HepG2 (cell line): ENCODE results near the gene STIMATE. TPM values are rescaled to one million over a fixed set of nuclear protein-coding genes. Genes with fewer than 3 reads are reported as not detected.

Source experiments
- AKAP8 ChIP-seq: sonication (generic); formaldehyde crosslinking; IDR thresholded peaks from 2 replicates; pipeline ENCODE4 v1.5.1; 2020; ENCODE audit warnings: mild to moderate bottlenecking, missing genetic modification reagents
- ATF3 ChIP-seq: sonication (generic); formaldehyde crosslinking; IDR thresholded peaks from 2 replicates; pipeline ENCODE4 v1.4.0; 2020; ENCODE audit warnings: missing genetic modification reagents
- BRF2 ChIP-seq: sonication (generic); formaldehyde crosslinking; IDR thresholded peaks from 2 replicates; pipeline ENCODE4 v1.8.1; 2022; ENCODE audit warnings: mild to moderate bottlenecking, missing genetic modification reagents
- CREBL2 ChIP-seq: sonication (generic); formaldehyde crosslinking; IDR thresholded peaks from 2 replicates; pipeline ENCODE4 v1.8.1; 2023; ENCODE audit warnings: missing genetic modification reagents, mild to moderate bottlenecking, borderline replicate concordance
- FOSL2 ChIP-seq: sonication (generic); formaldehyde crosslinking; IDR thresholded peaks from 2 replicates; pipeline ENCODE4 v1.4.0; 2020; ENCODE audit warnings: missing genetic modification reagents
- GABPB1 ChIP-seq: IDR thresholded peaks from 2 replicates; pipeline ENCODE4 v1.6.1; 2016; ENCODE audit warnings: mild to moderate bottlenecking, missing genetic modification reagents, moderate library complexity, missing compliant biosample characterization
- GPN1 ChIP-seq: sonication (generic); formaldehyde crosslinking; IDR thresholded peaks from 2 replicates; pipeline ENCODE4 v1.5.1; 2020; ENCODE audit warnings: missing genetic modification reagents, borderline replicate concordance
- HMG20A ChIP-seq: IDR thresholded peaks from 2 replicates; pipeline ENCODE4 v1.6.1; 2016; ENCODE audit warnings: borderline replicate concordance
- MAFG ChIP-seq: sonication (generic); formaldehyde crosslinking; IDR thresholded peaks from 2 replicates; pipeline ENCODE4 v1.5.1; 2020; ENCODE audit warnings: mild to moderate bottlenecking, missing genetic modification reagents
- NFYB ChIP-seq: sonication (generic); formaldehyde crosslinking; IDR thresholded peaks from 2 replicates; pipeline ENCODE4 v1.4.0; 2020; ENCODE audit warnings: missing genetic modification reagents
- REL ChIP-seq: sonication (generic); formaldehyde crosslinking; conservative IDR thresholded peaks from 2 replicates; pipeline ENCODE4 v1.8.0; 2022; ENCODE audit warnings: mild to moderate bottlenecking, missing genetic modification reagents, moderate library complexity
- RFX5 ChIP-seq: IDR thresholded peaks from 2 replicates; pipeline ENCODE4 v1.6.1; 2011; ENCODE audit warnings: low read depth, low read length, improper control_type of control experiment
- SOX5 ChIP-seq: IDR thresholded peaks from 2 replicates; pipeline ENCODE4 v1.6.1; 2016; ENCODE audit warnings: borderline replicate concordance
- SRSF4 ChIP-seq: fragments of 200-400 bp; formaldehyde crosslinking; IDR thresholded peaks from one replicate; pipeline ENCODE4 v1.6.1; 2018; ENCODE audit warnings: mild to moderate bottlenecking, low read depth, low read length, moderate library complexity; ENCODE audit not compliant: poor library complexity, severe bottlenecking
- TOE1 ChIP-seq: sonication (generic); formaldehyde crosslinking; IDR thresholded peaks from 2 replicates; pipeline ENCODE4 v1.4.0; 2020; ENCODE audit warnings: mild to moderate bottlenecking, missing genetic modification reagents
- YY1 ChIP-seq: IDR thresholded peaks from 2 replicates; pipeline ENCODE4 v1.6.1; 2011; ENCODE audit warnings: low read length, low read depth, moderate library complexity, mild to moderate bottlenecking; ENCODE audit not compliant: insufficient read depth, insufficient replicate concordance
- ZBTB1 ChIP-seq: sonication (generic); formaldehyde crosslinking; IDR thresholded peaks from 2 replicates; pipeline ENCODE4 v1.4.0; 2020; ENCODE audit warnings: missing genetic modification reagents, borderline replicate concordance
- ZBTB49 ChIP-seq: sonication (generic); formaldehyde crosslinking; IDR thresholded peaks from 2 replicates; pipeline ENCODE4 v1.4.0; 2020; ENCODE audit warnings: missing genetic modification reagents, borderline replicate concordance
- ZEB1 ChIP-seq: IDR thresholded peaks from 2 replicates; pipeline ENCODE4 v1.6.1; 2012; ENCODE audit warnings: mild to moderate bottlenecking, low read depth, inconsistent platforms; ENCODE audit not compliant: insufficient replicate concordance
- ZFP36L2 ChIP-seq: sonication (generic); formaldehyde crosslinking; IDR thresholded peaks from 2 replicates; pipeline ENCODE4 v1.4.0; 2020; ENCODE audit warnings: missing genetic modification reagents
- ZFP62 ChIP-seq: sonication (generic); formaldehyde crosslinking; IDR thresholded peaks from 2 replicates; pipeline ENCODE4 v1.4.0; 2020; ENCODE audit warnings: missing genetic modification reagents
- ZMYM4 ChIP-seq: sonication (generic); formaldehyde crosslinking; IDR thresholded peaks from 2 replicates; pipeline ENCODE4 v1.8.1; 2023; ENCODE audit warnings: mild to moderate bottlenecking, missing genetic modification reagents
- ZNF143 ChIP-seq: sonication (generic); formaldehyde crosslinking; IDR thresholded peaks from 2 replicates; pipeline ENCODE4 v1.4.0; 2020; ENCODE audit warnings: missing genetic modification reagents
- ZNF274 ChIP-seq: sonication (generic); formaldehyde crosslinking; IDR thresholded peaks from 2 replicates; pipeline ENCODE4 v1.5.1; 2020; ENCODE audit warnings: mild to moderate bottlenecking, missing genetic modification reagents
- ZNF350 ChIP-seq: sonication (generic); formaldehyde crosslinking; IDR thresholded peaks from 2 replicates; pipeline ENCODE4 v1.4.0; 2020; ENCODE audit warnings: mild to moderate bottlenecking, low read depth, missing genetic modification reagents, borderline replicate concordance
- ZNF382 ChIP-seq: sonication (generic); formaldehyde crosslinking; IDR thresholded peaks from 2 replicates; pipeline ENCODE4 v1.5.0; 2020; ENCODE audit warnings: missing genetic modification reagents, mild to moderate bottlenecking, borderline replicate concordance
- ZNF605 ChIP-seq: sonication (generic); formaldehyde crosslinking; IDR thresholded peaks from 2 replicates; pipeline ENCODE4 v1.8.0; 2022; ENCODE audit warnings: mild to moderate bottlenecking, missing genetic modification reagents
- ZNF7 ChIP-seq: IDR thresholded peaks from 2 replicates; pipeline ENCODE4 v1.6.1; 2016; ENCODE audit warnings: missing biosample characterization, missing genetic modification reagents
- ZNF768 ChIP-seq: sonication (generic); formaldehyde crosslinking; IDR thresholded peaks from 2 replicates; pipeline ENCODE4 v1.4.0; 2020; ENCODE audit warnings: missing genetic modification reagents
- ZNF780A ChIP-seq: sonication (generic); formaldehyde crosslinking; IDR thresholded peaks from 2 replicates; pipeline ENCODE4 v1.8.0; 2022; ENCODE audit warnings: mild to moderate bottlenecking, missing genetic modification reagents, moderate library complexity
- polyA plus RNA-seq, 8 experiments: library from polyadenylated mRNA; depleted of rRNA in 3 of 8; stranded (reverse) in 7 of 8; unstranded in 1 of 8; fragments of >200 nt; fragmentation: Illumina TruSeq in 4 of 8; extraction: Trizol in 4 of 8; gene quantifications; 2 replicates each; pipeline versions ENCODE4 v1.2.1 to v1.2.3, GENCODE V29; 2011 to 2016; ENCODE audit warnings: low read depth in 4 of 8, missing spikeins in 1 of 8, mixed read lengths in 1 of 8; ENCODE audit not compliant: insufficient read depth in 1 of 8
- total RNA-seq, 5 experiments: library from RNA; depleted of rRNA; stranded (reverse); fragments of >200 nt; fragmentation: Illumina TruSeq; extraction: Trizol; gene quantifications; 2 replicates each; pipeline ENCODE4 v1.2.3, GENCODE V29; 2016; ENCODE audit warnings: low read depth in 1 of 5

STIMATE gene
- total and polyA plus RNA-seq, 2 of the 13 experiments (the other 11 are each of a cell fraction or from before 2014, with no cell fraction given), result 5.7 to 11.7 TPM

- TF ChIP-seq AKAP8 (CRISPR knock-in tag), result no peak
- no peak for TF ChIP-seq RFX5
- no peak for TF ChIP-seq NFYB (CRISPR knock-in tag)
- TF ChIP-seq CREBL2, result no peak
- TF ChIP-seq ZNF143 (CRISPR knock-in tag), result no peak
- TF ChIP-seq SRSF4, result no peak
- no peak for TF ChIP-seq ZBTB49
- no peak for TF ChIP-seq GPN1
- TF ChIP-seq ATF3 (CRISPR knock-in tag), result no peak
- TF ChIP-seq YY1, result no peak
- no peak for TF ChIP-seq ZNF7 (CRISPR knock-in tag)
- TF ChIP-seq ZFP36L2 (CRISPR knock-in tag), result no peak
- TF ChIP-seq ZNF382, result no peak
- no peak for TF ChIP-seq ZNF780A (CRISPR knock-in tag)
- no peak for TF ChIP-seq ZEB1
- no peak for TF ChIP-seq TOE1 (CRISPR knock-in tag)
- no peak for TF ChIP-seq ZNF274
- TF ChIP-seq ZNF768, result no peak
- TF ChIP-seq ZMYM4 (CRISPR knock-in tag), result 0 out of 2 replicates have a peak, but pooled peaks have one; percentile 39
- TF ChIP-seq SOX5 (CRISPR knock-in tag), result peak; percentile 78; the same call in 1 of the 2 replicates
- TF ChIP-seq ZFP62, result no peak
- no peak for TF ChIP-seq REL (CRISPR knock-in tag)
- 0 out of 2 replicates have a peak, but pooled peaks have one; percentile 48 for TF ChIP-seq ZNF605 (CRISPR knock-in tag)
- TF ChIP-seq GABPB1 (CRISPR knock-in tag), result peak; percentile 68
- peak; percentile 43 for TF ChIP-seq FOSL2
- TF ChIP-seq MAFG (CRISPR knock-in tag), result no peak
- no peak for TF ChIP-seq ZBTB1 (CRISPR knock-in tag)
- peak; percentile 68; the same call in 1 of the 2 replicates for TF ChIP-seq HMG20A
- peak; percentile 82 for TF ChIP-seq ZNF350 (CRISPR knock-in tag)
- TF ChIP-seq BRF2 (CRISPR knock-in tag), result no peak
Measured at GRCh38 chr3:52795298-52795900, 101.9 kb downstream of the STIMATE start (continued).
